H1 (cell line): ENCODE data around the gene CAMTA1. TPM values are rescaled to one million over a fixed set of nuclear protein-coding genes. Genes with fewer than 3 reads are reported as not detected.

Experiments used
- ASH2L ChIP-seq: fragments of 200-600, 300-600 bp; sonication (generic); IDR thresholded peaks from one replicate; pipeline ENCODE4 v1.7.1; 2017; ENCODE audit warnings: low read length
- CBX5 ChIP-seq: fragments of 300-800, 300-1000 bp; sonication (generic); IDR thresholded peaks from 2 replicates; pipeline ENCODE4 v1.7.1; 2016; ENCODE audit warnings: antibody characterized with exemption, low read length, low read depth
- CHD2 ChIP-seq: IDR thresholded peaks from 2 replicates; pipeline ENCODE4 v1.6.1; 2012; ENCODE audit warnings: low read length, improper control_type of control experiment
- CTBP2 ChIP-seq: IDR thresholded peaks from 2 replicates; pipeline ENCODE4 v1.7.0; 2011; ENCODE audit warnings: borderline replicate concordance, mild to moderate bottlenecking, moderate library complexity, mixed read lengths, low read length; ENCODE audit not compliant: insufficient read depth, insufficient read length
- FOSL1 ChIP-seq: IDR thresholded peaks from 2 replicates; pipeline ENCODE4 v1.6.1; 2011; ENCODE audit warnings: mild to moderate bottlenecking, low read depth, low read length, moderate library complexity; ENCODE audit not compliant: insufficient read depth
- GABPA ChIP-seq: IDR thresholded peaks from 2 replicates; pipeline ENCODE4 v1.6.1; 2011; ENCODE audit warnings: mild to moderate bottlenecking, low read length, moderate library complexity, borderline replicate concordance; ENCODE audit not compliant: insufficient read depth
- NRF1 ChIP-seq: IDR thresholded peaks from 2 replicates; pipeline ENCODE4 v1.6.1; 2011; ENCODE audit warnings: mild to moderate bottlenecking, low read depth, low read length, improper control_type of control experiment
- RNF2 ChIP-seq: fragments of 200-900, 300-1000 bp; sonication (generic); IDR thresholded peaks from 2 replicates; pipeline ENCODE4 v1.7.1; 2016; ENCODE audit warnings: borderline replicate concordance, low read depth, mild to moderate bottlenecking, antibody characterized with exemption, low read length; ENCODE audit not compliant: poor library complexity, severe bottlenecking; ENCODE audit errors: missing control alignments
- SIX5 ChIP-seq: IDR thresholded peaks from 2 replicates; pipeline ENCODE4 v1.6.1; 2011; ENCODE audit warnings: mild to moderate bottlenecking, low read depth, low read length
- SP2 ChIP-seq: IDR thresholded peaks from 2 replicates; pipeline ENCODE4 v1.6.1; 2012; ENCODE audit warnings: mild to moderate bottlenecking, low read length, inconsistent platforms
- TEAD4 ChIP-seq: IDR thresholded peaks from 2 replicates; pipeline ENCODE4 v1.6.1; 2012; ENCODE audit warnings: low read depth, low read length, inconsistent platforms, mixed read lengths
- polyA plus RNA-seq, 7 experiments: library from polyadenylated mRNA; depleted of rRNA in 3 of 7; stranded (reverse) in 5 of 7; unstranded in 2 of 7; fragments of >200 nt in 5 of 7; fragments of 200-250 nt in 2 of 7; gene quantifications; 1 replicate in 5 of 7; 2 replicates in 1 of 7; 4 replicates in 1 of 7; pipeline versions ENCODE4 v1.2.1 to v1.2.3, GENCODE V29; 2011 to 2013; ENCODE audit warnings: missing spikeins in 2 of 7, mixed read lengths in 2 of 7
- total RNA-seq: library from RNA; stranded (reverse); fragmentation: NEBNext Ultra II Directional; extraction: Animal tissue kit (Norgen Biotek cat#: 25700); gene quantifications from 2 replicates; pipeline ENCODE4 v1.2.1, GENCODE V29; 2021
- TF ChIP-seq, protein P1 (sequence below): IDR thresholded peaks from 2 replicates; pipeline ENCODE4 v1.6.1; 2012; ENCODE audit warnings: inconsistent platforms

CAMTA1 gene
- total and polyA plus RNA-seq, 2 of the 8 experiments (the other 6 are each of a cell fraction or from before 2014, with no cell fraction given): 65.0 to 119 TPM

DNA sequence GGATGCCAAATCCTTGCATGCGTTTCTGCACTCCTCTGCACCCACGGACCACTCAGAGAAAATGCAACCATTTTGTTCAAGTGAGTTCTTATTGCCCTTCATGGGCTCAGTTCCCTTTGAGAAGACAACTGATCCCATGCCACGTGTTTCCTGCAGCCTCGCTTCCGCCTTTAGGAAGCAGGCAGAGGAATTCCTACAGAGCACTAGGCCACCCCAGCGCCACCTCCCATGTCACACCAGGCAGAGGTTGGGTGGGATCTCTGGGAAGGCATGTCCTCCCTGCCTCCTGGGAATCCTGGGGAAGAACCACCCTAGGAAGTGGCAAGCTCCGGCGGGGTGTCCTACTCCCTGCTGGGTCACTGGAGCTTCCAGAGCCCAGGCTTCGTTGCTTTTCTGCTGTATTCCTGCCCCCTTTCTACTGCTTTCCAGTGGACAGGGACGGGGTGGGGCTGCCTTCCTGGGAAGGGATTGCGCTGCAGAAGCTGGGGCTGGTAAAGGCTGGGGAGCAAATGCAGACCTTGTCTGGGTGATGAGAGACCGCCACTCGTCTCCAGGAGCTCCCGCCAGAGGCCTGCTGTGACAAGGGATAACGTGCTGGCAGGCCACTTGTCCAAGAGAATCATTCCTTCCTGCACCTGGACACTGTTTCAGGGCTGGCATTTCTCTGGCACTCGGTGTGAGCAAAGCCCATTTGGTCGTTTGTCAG, 507.6 kb downstream of the CAMTA1 start (continued):
- TF ChIP-seq, protein P1, sequence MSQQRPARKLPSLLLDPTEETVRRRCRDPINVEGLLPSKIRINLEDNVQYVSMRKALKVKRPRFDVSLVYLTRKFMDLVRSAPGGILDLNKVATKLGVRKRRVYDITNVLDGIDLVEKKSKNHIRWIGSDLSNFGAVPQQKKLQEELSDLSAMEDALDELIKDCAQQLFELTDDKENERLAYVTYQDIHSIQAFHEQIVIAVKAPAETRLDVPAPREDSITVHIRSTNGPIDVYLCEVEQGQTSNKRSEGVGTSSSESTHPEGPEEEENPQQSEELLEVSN: no peak
- TF ChIP-seq CTBP2: no peak
- no peak for TF ChIP-seq FOSL1
- TF ChIP-seq CHD2: no peak
- TF ChIP-seq SP2: no peak
- TF ChIP-seq TEAD4: no peak
- TF ChIP-seq CBX5: no peak
- no peak for TF ChIP-seq ASH2L
- TF ChIP-seq NRF1: no peak
- no peak for TF ChIP-seq RNF2
- no peak for TF ChIP-seq GABPA
- TF ChIP-seq SIX5: no peak
